H1 (cell line): ENCODE measurements around the gene MXI1. TPM values are rescaled to one million over a fixed set of nuclear protein-coding genes. Genes with fewer than 3 reads are reported as not detected.

Experiments
- CTCF ChIA-PET: fragments of 300-600 bp; sonication (Branson Sonifier 250); formaldehyde crosslinking; loops from one replicate; lab custom pipeline; 2021; ENCODE audit not compliant: partially characterized antibody; lab: Charles Lee
- POLR2A ChIA-PET: fragments of 300-600 bp; sonication (Branson Sonifier 250); formaldehyde crosslinking; loops from one replicate; lab custom pipeline; 2021; ENCODE audit warnings: inconsistent platforms; ENCODE audit not compliant: partially characterized antibody; lab: Charles Lee
- DNase-seq, 2 experiments: peaks; one replicate each; pipeline versions ENCODE4 v3.0.0 to v3.0.0-alpha.2; 2010 to 2022; ENCODE audit warnings: low spot score in 2 of 2, low read depth in 1 of 2, mixed read lengths in 1 of 2
- FAIRE-seq: peaks from 2 replicates; lab custom pipeline; 2011; peaks lifted over from hg19 to GRCh38; lab: Jason Lieb, UNC
- H2AFZ ChIP-seq: 2 replicates; pipeline ENCODE4 v1.8.1; 2012; ENCODE audit warnings: low read length, inconsistent platforms
- H2AK5ac ChIP-seq: 2 replicates; pipeline ENCODE4 v1.6.1; 2013; ENCODE audit warnings: low read depth, low read length
- H2BK120ac ChIP-seq: replicated peaks from 2 replicates; pipeline ENCODE3; 2013; ENCODE audit warnings: low read depth, low read length, inconsistent platforms
- H2BK12ac ChIP-seq: 2 replicates; pipeline ENCODE4 v1.6.1; 2013; ENCODE audit warnings: low read depth, low read length
- H2BK15ac ChIP-seq: 2 replicates; pipeline ENCODE4 v1.6.1; 2013; ENCODE audit warnings: low read length
- H2BK20ac ChIP-seq: 2 replicates; pipeline ENCODE4 v1.6.1; 2013; ENCODE audit warnings: low read length
- H2BK5ac ChIP-seq: 2 replicates; pipeline ENCODE4 v1.6.1; 2013; ENCODE audit warnings: low read depth, low read length
- H3K14ac ChIP-seq: 2 replicates; pipeline ENCODE4 v1.6.1; 2013; ENCODE audit warnings: inconsistent platforms; ENCODE audit not compliant: insufficient read length
- H3K18ac ChIP-seq: 2 replicates; pipeline ENCODE4 v1.6.1; 2013; ENCODE audit warnings: low read length; ENCODE audit errors: extremely low read depth
- H3K23ac ChIP-seq: 2 replicates; pipeline ENCODE4 v1.6.1; 2013; ENCODE audit warnings: inconsistent platforms; ENCODE audit not compliant: insufficient read length
- H3K23me2 ChIP-seq: 2 replicates; pipeline ENCODE4 v1.6.1; 2013; ENCODE audit warnings: low read depth, low read length
- H3K27ac ChIP-seq: 2 replicates; pipeline ENCODE4 v1.6.1; 2011; ENCODE audit warnings: low read depth, low read length, inconsistent platforms
- H3K27me3 ChIP-seq, 4 experiments: replicated peaks in 1 of 4; 1 replicate in 1 of 4; 2 replicates in 3 of 4; pipeline versions ENCODE4 v1.6.1 to v1.8.1; 2011 to 2013; ENCODE audit warnings: low read length in 3 of 4, mild to moderate bottlenecking in 3 of 4, inconsistent platforms in 2 of 4, mixed read lengths in 2 of 4, moderate library complexity in 1 of 4; ENCODE audit not compliant: control insufficient read depth in 3 of 4, insufficient read depth in 3 of 4; ENCODE audit errors: extremely low read depth in 1 of 4
- H3K36me3 ChIP-seq, 4 experiments: 2 replicates each; pipeline versions ENCODE4 v1.6.1 to v1.8.1; 2011 to 2013; ENCODE audit warnings: mild to moderate bottlenecking in 4 of 4, low read length in 3 of 4, moderate library complexity in 2 of 4, control low read depth in 1 of 4, inconsistent platforms in 1 of 4; ENCODE audit not compliant: insufficient read depth in 4 of 4, control insufficient read depth in 2 of 4
- H3K4ac ChIP-seq: replicated peaks from 2 replicates; pipeline ENCODE3; 2013; ENCODE audit warnings: low read length, low read depth, mixed read lengths, inconsistent platforms; ENCODE audit not compliant: insufficient read length
- H3K4me1 ChIP-seq, 4 experiments: replicated peaks in 1 of 4; 1 replicate in 1 of 4; 2 replicates in 3 of 4; pipeline versions ENCODE4 v1.6.1 to v1.8.1; 2011 to 2013; ENCODE audit warnings: low read length in 3 of 4, inconsistent platforms in 2 of 4, mixed read lengths in 1 of 4; ENCODE audit not compliant: insufficient read depth in 4 of 4, control insufficient read depth in 3 of 4
- H3K4me2 ChIP-seq, 2 experiments: 2 replicates each; pipeline versions ENCODE4 v1.6.1 to v1.8.1; 2011 to 2013; ENCODE audit warnings: low read depth in 2 of 2, low read length in 2 of 2, control low read depth in 1 of 2, inconsistent platforms in 1 of 2, mild to moderate bottlenecking in 1 of 2; ENCODE audit not compliant: insufficient read depth in 1 of 2
- H3K4me3 ChIP-seq, 4 experiments: fragments of 200-600, 300-600 bp in 1 of 4; sonication (generic), shearing (Covaris generic), sonication (Bioruptor Twin) in 1 of 4; 2 replicates each; pipeline versions ENCODE4 v1.5.1 to v1.8.1; 2011 to 2016; ENCODE audit warnings: low read length in 4 of 4, low read depth in 3 of 4, control low read depth in 2 of 4, inconsistent platforms in 2 of 4, mild to moderate bottlenecking in 2 of 4, mixed read lengths in 1 of 4, moderate library complexity in 1 of 4; ENCODE audit not compliant: insufficient read depth in 2 of 4; ENCODE audit errors: extremely low read depth in 1 of 4
- H3K56ac ChIP-seq: replicated peaks from 2 replicates; pipeline ENCODE3; 2013; ENCODE audit warnings: low read depth, mild to moderate bottlenecking, mixed read lengths, low read length, inconsistent platforms; ENCODE audit not compliant: insufficient read length
- H3K79me1 ChIP-seq: 2 replicates; pipeline ENCODE4 v1.6.1; 2013; ENCODE audit warnings: low read depth, low read length, control low read depth
- H3K79me2 ChIP-seq, 2 experiments: 2 replicates each; pipeline versions ENCODE4 v1.6.1 to v1.8.1; 2012 to 2013; ENCODE audit warnings: low read length in 2 of 2, mild to moderate bottlenecking in 2 of 2, inconsistent platforms in 1 of 2; ENCODE audit not compliant: insufficient read depth in 2 of 2, control insufficient read depth in 1 of 2
- H3K9ac ChIP-seq, 4 experiments: replicated peaks in 1 of 4; 1 replicate in 1 of 4; 2 replicates in 3 of 4; pipeline versions ENCODE4 v1.6.1 to v1.8.1; 2011 to 2013; ENCODE audit warnings: low read depth in 3 of 4, low read length in 3 of 4, control low read depth in 2 of 4, mild to moderate bottlenecking in 2 of 4, moderate library complexity in 2 of 4, inconsistent platforms in 1 of 4; ENCODE audit errors: extremely low read depth in 1 of 4
- H3K9me3 ChIP-seq, 2 experiments: 2 replicates each; pipeline versions ENCODE4 v1.6.1 to v1.8.1; 2012 to 2013; ENCODE audit warnings: mild to moderate bottlenecking in 2 of 2, moderate library complexity in 2 of 2, control low read depth in 1 of 2, inconsistent platforms in 1 of 2, low read depth in 1 of 2, low read length in 1 of 2, mixed read lengths in 1 of 2; ENCODE audit not compliant: insufficient read depth in 2 of 2
- H4K20me1 ChIP-seq, 2 experiments: replicated peaks in 1 of 2; 2 replicates each; pipeline versions ENCODE3 to v1.8.1; 2011 to 2013; ENCODE audit warnings: inconsistent platforms in 2 of 2, low read length in 2 of 2, mild to moderate bottlenecking in 1 of 2; ENCODE audit not compliant: insufficient read depth in 2 of 2, control insufficient read depth in 1 of 2
- H4K5ac ChIP-seq: 2 replicates; pipeline ENCODE4 v1.6.1; 2013; ENCODE audit warnings: low read length, low read depth, mixed read lengths, inconsistent platforms; ENCODE audit not compliant: insufficient read length
- H4K8ac ChIP-seq: 2 replicates; pipeline ENCODE4 v1.8.0; 2013; ENCODE audit warnings: mild to moderate bottlenecking, moderate library complexity, low read length, inconsistent platforms; ENCODE audit not compliant: insufficient read depth; ENCODE audit errors: extremely low read depth
- H4K91ac ChIP-seq: replicated peaks from 2 replicates; pipeline ENCODE3; 2013; ENCODE audit warnings: low read length, mixed read lengths, inconsistent platforms; ENCODE audit not compliant: insufficient read length
- BACH1 ChIP-seq: IDR thresholded peaks from 2 replicates; pipeline ENCODE4 v1.6.1; 2012; ENCODE audit warnings: low read length, improper control_type of control experiment
- CBX5 ChIP-seq: fragments of 300-800, 300-1000 bp; sonication (generic); IDR thresholded peaks from 2 replicates; pipeline ENCODE4 v1.7.1; 2016; ENCODE audit warnings: antibody characterized with exemption, low read length, low read depth
- CBX8 ChIP-seq: fragments of 300-800, 300-1000 bp; sonication (generic); IDR thresholded peaks from 2 replicates; pipeline ENCODE4 v1.7.1; 2016; ENCODE audit warnings: low read depth, low read length, borderline replicate concordance
- FOSL1 ChIP-seq: IDR thresholded peaks from 2 replicates; pipeline ENCODE4 v1.6.1; 2011; ENCODE audit warnings: mild to moderate bottlenecking, low read depth, low read length, moderate library complexity; ENCODE audit not compliant: insufficient read depth
- JUN ChIP-seq: IDR thresholded peaks from 2 replicates; pipeline ENCODE4 v1.6.1; 2011; ENCODE audit warnings: low read depth, mild to moderate bottlenecking, improper control_type of control experiment, low read length
- KDM1A ChIP-seq: fragments of 200-600, 300-600 bp; sonication (generic); IDR thresholded peaks from 2 replicates; pipeline ENCODE4 v1.7.1; 2016; ENCODE audit warnings: mild to moderate bottlenecking, low read length, borderline replicate concordance
- KDM5A ChIP-seq: fragments of 200-600 bp; IDR thresholded peaks from 2 replicates; pipeline ENCODE4 v1.7.1; 2012; ENCODE audit warnings: mild to moderate bottlenecking, low read length, inconsistent platforms, mixed read lengths
- PHF8 ChIP-seq: fragments of 200-600 bp; sonication (generic); conservative IDR thresholded peaks from 2 replicates; pipeline ENCODE4 v1.7.1; 2012; ENCODE audit warnings: low read depth, mild to moderate bottlenecking, inconsistent platforms, low read length, moderate library complexity
- POLR2AphosphoS5 ChIP-seq: IDR thresholded peaks from 2 replicates; pipeline ENCODE4 v1.6.1; 2011; ENCODE audit warnings: low read depth, low read length
- RAD21 ChIP-seq, 2 experiments: IDR thresholded peaks in 1 of 2; conservative IDR thresholded peaks in 1 of 2; 2 replicates each; pipeline ENCODE4 v1.6.1; 2011; ENCODE audit warnings: low read depth in 2 of 2, low read length in 2 of 2, improper control_type of control experiment in 1 of 2, inconsistent platforms in 1 of 2, mild to moderate bottlenecking in 1 of 2, moderate library complexity in 1 of 2
- SP4 ChIP-seq: IDR thresholded peaks from 2 replicates; pipeline ENCODE4 v1.6.1; 2012; ENCODE audit warnings: low read length, inconsistent platforms
- SUZ12 ChIP-seq: fragments of 200-600 bp; sonication (generic); IDR thresholded peaks from 2 replicates; pipeline ENCODE4 v1.6.1; 2012; ENCODE audit warnings: mild to moderate bottlenecking, inconsistent platforms, low read length, moderate library complexity, mixed read lengths
- TAF1 ChIP-seq: IDR thresholded peaks from 2 replicates; pipeline ENCODE4 v1.6.1; 2011; ENCODE audit warnings: mild to moderate bottlenecking, low read depth, low read length
- YY1 ChIP-seq: IDR thresholded peaks from 2 replicates; pipeline ENCODE4 v1.6.1; 2011; ENCODE audit warnings: low read depth, mild to moderate bottlenecking, low read length
- WGBS, 2 experiments: shearing (Covaris generic) in 1 of 2; methylation state at CpG; one replicate each; pipeline versions ENCODE4 v1.1.6 to v1.1.7; 2013 to 2015; ENCODE audit warnings: low lambda C conversion rate in 2 of 2, mixed read lengths in 2 of 2, inconsistent platforms in 1 of 2, low coverage in 1 of 2, missing lambda C conversion rate in 1 of 2; ENCODE audit not compliant: insufficient replicate concordance in 2 of 2, insufficient coverage in 1 of 2, insufficient read length in 1 of 2; ENCODE audit errors: extremely low coverage in 1 of 2, missing lambda C conversion rate in 1 of 2; 5-methylcytosine and 5-hydroxymethylcytosine counted together
- polyA plus RNA-seq, 7 experiments: library from polyadenylated mRNA; depleted of rRNA in 3 of 7; stranded (reverse) in 5 of 7; unstranded in 2 of 7; fragments of >200 nt in 5 of 7; fragments of 200-250 nt in 2 of 7; gene quantifications; 1 replicate in 5 of 7; 2 replicates in 1 of 7; 4 replicates in 1 of 7; pipeline versions ENCODE4 v1.2.1 to v1.2.3, GENCODE V29; 2011 to 2013; ENCODE audit warnings: missing spikeins in 2 of 7, mixed read lengths in 2 of 7
- total RNA-seq: library from RNA; stranded (reverse); fragmentation: NEBNext Ultra II Directional; extraction: Animal tissue kit (Norgen Biotek cat#: 25700); gene quantifications from 2 replicates; pipeline ENCODE4 v1.2.1, GENCODE V29; 2021
- TF ChIP-seq, protein P1 (sequence below): IDR thresholded peaks from 2 replicates; pipeline ENCODE4 v1.6.1; 2012; ENCODE audit warnings: inconsistent platforms

Gene MXI1
- total and polyA plus RNA-seq, 2 of the 8 experiments (the other 6 are each of a cell fraction or from before 2014, with no cell fraction given): 5.7 to 8.8 TPM

DNA sequence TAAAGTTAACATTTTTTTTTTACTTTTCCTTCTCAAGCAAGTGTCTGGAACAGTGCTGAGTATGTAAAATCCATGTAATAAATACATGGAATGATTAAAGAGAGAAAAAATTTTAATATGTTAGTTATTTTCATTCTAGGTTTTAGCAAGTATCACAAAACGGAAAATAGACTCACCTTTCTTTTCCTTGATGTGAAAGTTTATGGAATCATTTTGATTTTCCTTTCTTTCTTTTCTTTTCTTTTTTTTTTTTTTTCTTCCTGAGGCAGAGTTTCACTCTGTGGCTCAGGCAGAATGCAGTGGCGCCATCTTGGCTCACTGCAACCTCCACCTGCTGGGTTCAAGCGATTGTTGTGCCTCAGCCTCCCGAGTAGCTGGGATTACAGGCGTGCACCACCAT is 69.2 kb downstream of the MXI1 start:
- ChIA-PET POLR2A (no interaction called here), CTCF (interaction anchor here (0.6 to 2.3 kb wide), 3 partner anchors 48 to 97 kb away, joined by 3 to 5 read pairs (median 5); no protein-coding TSS in a partner anchor)
- Histone ChIP-seq H2BK15ac (no peak overlapping the region), H4K91ac (no peak overlapping the region), H3K14ac (no peak overlapping the region), H2BK120ac (no peak overlapping the region), H3K79me1 (no peaks in the 10 kb centered on the region), H3K4me3 (no peak overlapping the region), H4K20me1 (peaks cover 0 to 1% of the 10 kb centered on the region in 2 experiments), H3K4me1 (no peaks in the 10 kb centered on the region), H3K4me2 (no peak overlapping the region), H3K79me2 (no peaks in the 10 kb centered on the region), H3K27ac (no peak overlapping the region), H2AK5ac (no peak overlapping the region), H4K8ac (no peak overlapping the region), H3K18ac (no peak overlapping the region), H3K23ac (no peak overlapping the region), H3K9me3 (no peaks in the 10 kb centered on the region), H2BK5ac (no peak overlapping the region), H3K23me2 (no peaks in the 10 kb centered on the region), H3K27me3 (no peaks in the 10 kb centered on the region), H3K36me3 (no peaks in the 10 kb centered on the region; a peak in 1 of 8 replicates), H3K4ac (no peak overlapping the region), H3K9ac (no peak overlapping the region), H2AFZ (no peak overlapping the region), H4K5ac (no peak overlapping the region), H2BK20ac (no peak overlapping the region), H3K56ac (no peak overlapping the region), H2BK12ac (no peak overlapping the region)
- 82% methylated on average over 5 of the region's 5 CpGs; no CpG with 5 or more reads in 1 of the 2 experiments for WGBS, 2 experiments
- FAIRE-seq (no peak), DNase-seq (no peak)
- TF ChIP-seq BACH1 (no peak), SP4 (no peak), CBX8 (no peak), RAD21 (IDR thresholded peaks at IDR 0.05 in 1 of 2, conservative IDR thresholded peaks at IDR 0.05 in 1 of 2; ENCODE audit: low read depth in 2 of 2, low read length in 2 of 2) (no peak), SUZ12 (no peak), JUN (no peak), KDM5A (no peak), TAF1 (no peak), YY1 (no peak), KDM1A (no peak), FOSL1 (no peak), PHF8 (no peak), POLR2AphosphoS5 (no peak), CBX5 (no peak)
- TF ChIP-seq, protein P1, sequence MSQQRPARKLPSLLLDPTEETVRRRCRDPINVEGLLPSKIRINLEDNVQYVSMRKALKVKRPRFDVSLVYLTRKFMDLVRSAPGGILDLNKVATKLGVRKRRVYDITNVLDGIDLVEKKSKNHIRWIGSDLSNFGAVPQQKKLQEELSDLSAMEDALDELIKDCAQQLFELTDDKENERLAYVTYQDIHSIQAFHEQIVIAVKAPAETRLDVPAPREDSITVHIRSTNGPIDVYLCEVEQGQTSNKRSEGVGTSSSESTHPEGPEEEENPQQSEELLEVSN: no peak
